HG03025 (cell line): Measurements from ENCODE around the gene SNRNP35.
"Not testable (repeated sequence)": the region's sequence is repeated elsewhere in the genome, so short reads cannot be mapped to it uniquely, and the experiment has no call there.

Experiments used
- ATAC-seq: cut with Tn5 transposase; IDR thresholded peaks from one replicate; pipeline ENCODE4 v1.9.1; 2021; ENCODE audit warnings: mild to moderate bottlenecking, moderate library complexity; ENCODE audit not compliant: unreplicated experiment, low FRiP score

SNRNP35 gene

GRCh38 chr12:123487428-123487827 lies 29.5 kb downstream of the SNRNP35 start:
- no peak for ATAC-seq

DNA sequence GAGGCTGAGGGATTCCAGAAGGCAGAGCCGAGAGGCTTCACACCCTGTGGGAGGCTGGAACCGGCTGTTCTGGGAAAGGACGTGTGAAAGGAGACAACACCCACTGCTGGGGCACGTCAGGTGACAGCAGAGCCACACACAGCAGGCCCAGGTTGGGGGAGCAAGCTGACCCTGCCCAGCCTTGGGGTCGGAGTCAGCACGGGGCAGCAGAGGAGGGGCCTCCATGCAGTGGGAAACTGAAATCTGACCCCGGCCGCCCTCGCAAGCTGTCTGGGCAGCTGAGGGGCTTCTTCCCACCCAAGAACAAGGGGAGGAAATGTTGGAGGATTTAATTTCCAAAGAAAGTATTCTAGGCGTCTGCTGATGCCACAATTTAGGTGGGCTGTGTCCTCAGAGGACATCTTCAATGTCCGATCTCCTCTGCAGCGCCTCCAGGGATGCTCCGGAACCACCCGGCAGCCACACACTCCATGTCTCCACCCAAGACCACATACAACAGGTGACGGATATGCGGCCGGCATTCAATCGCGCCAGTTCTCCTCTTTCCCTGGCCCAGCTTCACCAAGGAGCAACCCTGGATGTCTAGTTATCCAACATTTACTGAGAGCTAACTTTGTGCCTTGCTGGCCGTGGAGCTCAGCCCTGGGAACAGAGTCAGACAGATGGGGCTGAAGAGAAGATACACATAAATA lies 30.7 kb downstream of the SNRNP35 start:
- ATAC-seq: no peak

DNA sequence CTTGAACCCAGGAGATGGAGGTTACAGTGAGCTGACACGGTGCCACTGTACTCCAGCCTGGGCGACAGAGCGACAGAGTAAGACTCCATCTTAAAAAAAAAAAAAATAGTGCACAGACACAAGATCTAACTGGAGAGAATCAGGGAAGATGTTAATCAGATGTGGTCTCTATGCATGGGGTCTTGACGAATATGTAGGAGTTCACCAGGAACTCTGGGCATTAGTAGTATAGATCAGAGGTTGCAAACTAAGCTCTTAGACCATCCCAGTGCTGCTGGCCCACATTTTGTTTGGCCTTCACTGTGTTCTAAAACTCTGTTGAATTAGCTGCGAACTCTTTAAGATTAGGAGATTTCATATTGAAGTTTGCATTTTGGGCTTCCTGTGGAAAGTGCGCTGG lies 31.6 kb downstream of the SNRNP35 start:
- ATAC-seq: no peak

GRCh38 chr12:123490089-123490488 lies 32.1 kb downstream of the SNRNP35 start:
- no peak for ATAC-seq

DNA sequence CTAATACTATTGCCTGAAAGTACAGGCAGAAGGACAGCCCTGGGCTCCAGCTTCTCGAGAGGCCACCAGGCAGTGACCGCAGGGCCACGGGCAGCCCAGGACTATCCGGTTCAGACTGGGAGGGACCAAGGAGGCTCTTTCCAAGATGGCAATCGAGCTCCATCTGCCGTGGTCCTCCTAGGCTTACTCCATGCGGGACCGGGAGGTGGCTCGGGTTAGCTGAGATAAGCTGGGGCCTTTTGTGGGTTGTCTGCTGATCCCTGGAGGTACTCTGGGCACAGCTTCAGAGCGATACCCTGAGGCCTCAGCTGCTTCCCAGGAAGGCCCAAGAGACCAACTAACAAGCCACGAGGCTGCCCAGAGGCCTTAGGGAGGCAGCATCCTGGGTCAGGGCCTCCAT lies 33.1 kb downstream of the SNRNP35 start:
- no peak for ATAC-seq

DNA sequence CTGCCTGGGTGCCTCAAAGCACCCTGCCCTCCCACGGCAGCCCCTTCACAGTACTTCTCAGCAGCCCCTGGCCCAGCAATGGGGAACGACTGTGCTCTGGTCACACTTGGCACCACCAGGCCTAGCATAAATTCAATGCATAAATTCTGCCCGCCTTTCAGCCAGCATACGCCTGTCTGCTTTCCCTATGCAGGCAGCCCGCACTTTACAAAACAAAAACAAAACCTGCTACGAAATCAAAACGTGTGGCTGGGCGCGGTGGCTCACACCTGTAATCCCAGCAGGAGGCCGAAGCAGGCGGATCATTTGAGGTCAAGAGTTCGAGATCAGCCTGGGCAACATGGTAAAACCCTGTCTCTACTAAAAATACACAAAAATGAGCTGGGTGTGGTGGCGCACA lies 33.5 kb downstream of the SNRNP35 start:
- no peak for ATAC-seq

DNA sequence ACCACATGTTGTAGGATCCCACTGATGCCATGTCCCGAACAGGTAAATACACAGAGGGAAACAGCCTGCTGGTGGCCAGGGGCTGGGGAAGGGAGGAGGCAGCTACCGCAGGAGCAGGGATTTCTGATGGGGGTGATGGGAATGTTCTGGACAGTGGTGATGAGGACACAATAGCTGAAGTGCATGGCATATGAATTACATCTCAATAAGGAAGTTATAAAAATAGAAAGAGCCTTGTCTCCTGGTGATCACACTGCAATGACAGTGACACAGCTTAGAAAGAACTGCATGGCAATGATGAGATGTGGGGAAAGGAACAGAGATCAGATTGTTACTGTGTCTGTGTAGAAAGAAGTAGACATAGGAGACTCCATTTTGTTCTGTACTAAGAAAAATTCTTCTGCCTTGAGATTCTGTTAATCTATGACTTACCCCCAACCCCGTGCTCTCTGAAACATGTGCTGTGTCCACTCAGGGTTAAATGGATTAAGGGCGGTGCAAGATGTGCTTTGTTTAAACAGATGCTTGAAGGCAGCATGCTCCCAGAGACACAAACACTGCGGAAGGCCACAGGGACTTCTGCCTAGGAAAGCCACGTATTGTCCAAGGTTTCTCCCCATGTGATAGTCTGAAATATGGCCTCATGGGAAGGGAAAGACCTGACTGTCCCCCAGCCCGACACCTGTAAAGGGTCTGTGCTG lies 34.5 kb downstream of the SNRNP35 start:
- ATAC-seq: not testable (repeated sequence)

GRCh38 chr12:123494124-123494851 lies 36.3 kb downstream of the SNRNP35 start:
- ATAC-seq: no peak

- ATAC-seq: no peak
Measured at GRCh38 chr12:123497065-123497464, 39.1 kb downstream of the SNRNP35 start.

DNA sequence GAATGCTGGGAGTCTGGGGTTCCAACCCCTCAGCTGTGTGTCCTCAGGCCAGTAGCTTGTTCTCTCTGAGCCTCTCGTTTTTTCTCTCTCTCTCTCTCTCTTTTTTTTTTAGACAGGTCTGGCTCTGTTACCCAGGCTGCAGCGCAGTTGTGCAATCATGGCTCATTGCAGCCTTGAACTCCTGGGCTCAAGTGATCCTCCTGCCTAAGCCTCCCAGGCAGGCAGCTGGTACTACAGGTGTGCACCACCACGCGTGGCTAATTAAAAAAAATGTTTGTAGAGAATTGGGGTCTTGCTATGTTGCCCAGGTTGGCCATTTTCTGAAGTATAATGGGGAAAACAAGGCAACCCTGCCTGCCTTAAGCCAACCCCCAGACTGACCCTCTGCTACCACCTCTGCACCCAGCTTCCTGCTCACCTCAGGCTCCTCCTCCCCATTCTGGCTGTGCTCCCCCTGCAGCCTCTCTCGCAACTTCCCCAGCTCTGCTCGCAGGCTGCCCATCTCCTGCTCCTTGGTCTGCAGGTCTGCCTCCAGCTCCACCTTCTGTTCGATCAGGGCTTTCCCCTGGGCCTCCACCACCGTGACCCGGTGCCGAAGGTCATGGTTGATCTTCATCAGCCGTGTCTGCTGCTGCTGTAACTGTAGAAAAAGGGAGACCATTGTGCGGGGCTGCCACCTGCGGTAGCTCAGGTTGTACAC lies 40.3 kb downstream of the SNRNP35 start:
- no peak for ATAC-seq

GRCh38 chr12:123499332-123499731 lies 41.4 kb downstream of the SNRNP35 start:
- no peak for ATAC-seq

DNA sequence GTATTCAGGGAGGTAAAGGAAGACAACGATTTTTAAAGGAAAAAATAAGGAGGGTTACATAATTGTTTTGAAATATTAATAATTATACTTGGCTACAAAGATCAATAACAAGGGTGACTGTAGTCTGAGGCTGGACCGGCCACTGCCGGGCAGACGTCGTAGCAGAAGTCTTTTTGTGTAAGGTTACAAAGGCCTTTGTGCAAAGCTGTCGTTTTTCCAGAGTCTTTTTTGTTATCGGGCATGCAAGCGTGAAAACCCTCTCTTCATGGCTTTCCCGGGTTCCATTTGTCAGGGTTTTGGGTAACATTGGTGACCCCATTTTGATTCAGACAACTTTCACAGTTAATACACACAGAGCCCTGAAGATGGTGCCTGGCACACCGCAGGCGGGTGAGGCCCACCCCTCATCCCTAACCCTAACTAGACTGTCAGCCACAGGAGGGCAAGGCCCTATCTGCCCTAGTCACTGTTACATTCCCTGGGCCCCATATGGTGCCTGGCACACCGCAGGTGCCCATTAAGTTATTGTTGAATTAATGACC lies 44.3 kb downstream of the SNRNP35 start:
- ATAC-seq: no peak

DNA sequence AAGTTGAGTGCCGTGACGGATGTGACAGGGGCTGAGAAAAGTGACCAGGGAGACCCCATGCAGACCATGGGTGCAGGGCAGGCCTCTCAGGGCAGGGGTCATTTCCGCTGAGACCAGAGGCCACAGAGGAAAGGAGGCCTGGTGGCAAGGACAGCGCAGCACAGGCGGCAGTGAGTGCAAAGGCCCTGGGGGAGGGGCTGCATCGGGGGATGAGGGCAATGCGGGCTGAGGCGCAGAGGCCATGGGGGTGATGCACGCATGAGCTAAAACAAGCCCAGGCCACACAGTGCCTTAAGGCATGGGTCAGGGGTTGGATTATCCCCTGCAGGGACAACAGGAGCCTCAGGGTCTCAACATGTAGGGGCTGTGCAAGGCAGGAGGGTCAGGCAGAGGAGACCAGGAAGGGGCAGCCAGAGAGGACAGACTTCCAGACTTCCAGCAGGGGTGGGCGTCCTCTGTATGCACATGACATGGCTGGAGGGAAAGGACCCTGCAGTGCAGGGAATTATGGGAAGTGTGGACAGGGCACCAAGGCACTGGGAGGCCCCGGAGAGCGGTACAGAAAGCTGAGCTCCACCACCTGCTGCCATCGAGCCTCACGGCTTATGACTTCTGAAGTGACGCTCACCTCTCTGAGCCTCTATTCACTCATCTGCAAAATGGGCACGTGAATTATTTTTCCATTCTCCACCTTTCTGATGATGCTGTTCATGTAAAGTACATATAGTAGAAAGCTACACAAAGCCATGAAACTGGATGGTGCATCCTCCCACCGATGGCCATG lies 48.3 kb downstream of the SNRNP35 start:
- ATAC-seq: no peak

GRCh38 chr12:123506843-123507236 lies 48.9 kb downstream of the SNRNP35 start:
- no peak for ATAC-seq

DNA sequence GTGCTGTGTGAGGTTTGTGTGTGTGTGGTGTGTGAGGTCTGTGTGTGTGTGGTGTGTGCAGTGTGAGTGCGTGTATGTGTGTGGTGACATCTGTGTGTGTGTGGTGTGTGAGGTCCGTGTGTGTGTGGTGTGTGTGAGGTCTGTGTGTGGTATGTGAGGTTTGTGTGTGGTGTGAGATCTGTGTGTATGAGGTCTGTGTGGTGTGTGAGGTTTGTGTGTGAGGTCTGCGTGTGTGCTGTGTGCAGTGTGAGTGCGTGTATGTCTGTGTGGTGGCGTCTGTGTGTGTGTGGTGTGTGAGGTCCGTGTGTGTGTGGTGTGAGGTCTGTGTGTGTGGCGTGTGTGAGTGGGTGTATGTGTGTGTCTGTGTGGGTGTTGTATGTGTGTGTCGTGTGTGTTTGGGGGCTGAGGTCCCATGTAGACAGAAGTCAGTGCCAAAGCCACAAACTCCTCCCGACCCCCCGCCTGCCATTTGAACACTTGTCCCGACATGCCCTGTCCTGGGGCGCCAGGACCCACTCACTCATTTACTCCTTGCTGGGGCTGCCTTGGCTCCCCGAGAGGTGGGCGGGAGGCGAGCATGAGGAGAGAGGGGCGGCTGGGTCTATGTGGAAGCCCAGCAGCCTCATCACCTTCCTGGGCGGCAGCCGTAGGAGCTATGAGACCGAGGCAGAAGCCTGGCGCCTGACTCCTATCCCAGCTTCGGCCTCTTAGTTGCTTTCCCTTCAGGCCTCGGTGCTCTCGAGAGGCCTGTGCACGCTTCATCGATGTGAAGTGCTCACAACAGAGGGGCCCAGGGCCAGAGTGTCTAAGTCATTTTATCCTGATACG lies 55.1 kb downstream of the SNRNP35 start:
- ATAC-seq: no peak

DNA sequence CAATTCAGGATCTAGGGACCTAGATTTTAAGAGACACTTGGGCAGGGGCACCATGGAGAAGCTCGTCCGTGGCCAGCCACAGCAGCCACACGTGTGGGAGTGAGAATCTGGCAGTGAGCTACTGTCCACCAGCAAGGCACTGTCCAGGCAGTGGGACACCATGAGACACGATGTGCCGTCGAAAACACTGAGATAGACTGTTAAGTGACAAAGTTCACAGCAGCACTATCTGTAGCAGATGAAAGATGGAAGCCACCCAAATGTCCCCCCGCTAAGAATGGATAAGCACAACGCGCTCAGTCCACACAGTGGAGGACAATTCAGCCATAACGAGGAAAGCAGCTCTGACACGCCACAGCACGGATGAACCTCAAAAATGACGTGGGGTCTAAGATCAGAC lies 55.9 kb downstream of the SNRNP35 start:
- ATAC-seq: no peak

DNA sequence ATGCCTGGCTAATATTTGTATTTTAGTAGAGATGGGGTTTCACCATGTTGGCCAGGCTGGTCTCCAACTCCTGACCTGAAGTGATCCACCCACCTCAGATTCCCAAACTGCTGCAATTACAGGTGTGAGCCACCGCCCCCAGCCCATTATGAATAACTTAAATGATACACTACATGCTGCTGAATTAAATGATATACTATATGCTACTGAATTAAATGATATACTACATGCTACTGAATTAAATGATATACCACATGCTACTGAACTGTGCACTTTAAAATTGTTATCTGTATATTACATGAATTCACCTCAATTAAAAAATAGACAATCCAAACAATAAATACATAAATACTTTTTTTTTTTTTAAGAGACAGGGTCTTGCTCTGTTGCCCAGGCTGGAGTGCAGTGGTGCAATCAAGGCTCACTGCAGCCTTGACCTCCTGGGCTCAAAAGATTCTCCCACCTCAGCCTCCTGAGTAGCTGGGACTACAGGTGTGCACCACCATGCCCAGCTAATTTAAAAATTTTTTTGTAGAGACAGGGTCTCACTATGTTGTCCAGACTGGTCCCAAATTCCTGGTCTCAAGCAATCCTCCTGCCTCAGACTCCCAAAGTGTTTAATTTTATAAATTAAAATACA lies 56.8 kb downstream of the SNRNP35 start:
- not testable (repeated sequence) for ATAC-seq

- ATAC-seq: no peak
Measured at GRCh38 chr12:123516216-123516780, 58.4 kb downstream of the SNRNP35 start.
